ENCODE results near the gene PROZ. TPM values are rescaled to one million over a fixed set of nuclear protein-coding genes. Genes with fewer than 3 reads are reported as not detected.

Gene PROZ
- total and polyA plus RNA-seq, 7 donors, result 0.10 TPM; not detected in 6

GRCh38 chr13:113209759-113210421 lies 51.4 kb downstream of the PROZ start:
- Histone ChIP-seq H3K4me1 (peaks cover 0 to 79% (median 62%) of the 10 kb centered on the region in 4 donors), H3K36me3 (peaks cover 0 to 14% (median 0%) of the 10 kb centered on the region in 4 donors), H3K27ac (peak overlapping the region; percentile 94 to 100 (median 100)), H3K27me3 (no peaks in the 10 kb centered on the region), H3K9me3 (no peaks in the 10 kb centered on the region), H3K4me3 (peak overlapping the region; percentile 64 to 97 (median 86))
- 1% methylated on average over 67 of the region's 67 CpGs for WGBS, 2 donors
- intact Hi-C loops (cut with DNase I), result loop anchor here (2.0 to 5.0 kb wide), 4 partner anchors 55 to 282 kb away; partner anchors contain the start of genes DCUN1D2 and GRTP1
- DNase-seq, result peak; percentile 76
- TF ChIP-seq EP300 (IDR thresholded peaks at IDR 0.05) (no peak), POLR2A (IDR thresholded peaks at IDR 0.05) (no peak), POLR2AphosphoS5 (IDR thresholded peaks at IDR 0.05) (no peak)
- TF ChIP-seq, protein P1, sequence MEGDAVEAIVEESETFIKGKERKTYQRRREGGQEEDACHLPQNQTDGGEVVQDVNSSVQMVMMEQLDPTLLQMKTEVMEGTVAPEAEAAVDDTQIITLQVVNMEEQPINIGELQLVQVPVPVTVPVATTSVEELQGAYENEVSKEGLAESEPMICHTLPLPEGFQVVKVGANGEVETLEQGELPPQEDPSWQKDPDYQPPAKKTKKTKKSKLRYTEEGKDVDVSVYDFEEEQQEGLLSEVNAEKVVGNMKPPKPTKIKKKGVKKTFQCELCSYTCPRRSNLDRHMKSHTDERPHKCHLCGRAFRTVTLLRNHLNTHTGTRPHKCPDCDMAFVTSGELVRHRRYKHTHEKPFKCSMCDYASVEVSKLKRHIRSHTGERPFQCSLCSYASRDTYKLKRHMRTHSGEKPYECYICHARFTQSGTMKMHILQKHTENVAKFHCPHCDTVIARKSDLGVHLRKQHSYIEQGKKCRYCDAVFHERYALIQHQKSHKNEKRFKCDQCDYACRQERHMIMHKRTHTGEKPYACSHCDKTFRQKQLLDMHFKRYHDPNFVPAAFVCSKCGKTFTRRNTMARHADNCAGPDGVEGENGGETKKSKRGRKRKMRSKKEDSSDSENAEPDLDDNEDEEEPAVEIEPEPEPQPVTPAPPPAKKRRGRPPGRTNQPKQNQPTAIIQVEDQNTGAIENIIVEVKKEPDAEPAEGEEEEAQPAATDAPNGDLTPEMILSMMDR (IDR thresholded peaks at IDR 0.05), result no peak

DNA sequence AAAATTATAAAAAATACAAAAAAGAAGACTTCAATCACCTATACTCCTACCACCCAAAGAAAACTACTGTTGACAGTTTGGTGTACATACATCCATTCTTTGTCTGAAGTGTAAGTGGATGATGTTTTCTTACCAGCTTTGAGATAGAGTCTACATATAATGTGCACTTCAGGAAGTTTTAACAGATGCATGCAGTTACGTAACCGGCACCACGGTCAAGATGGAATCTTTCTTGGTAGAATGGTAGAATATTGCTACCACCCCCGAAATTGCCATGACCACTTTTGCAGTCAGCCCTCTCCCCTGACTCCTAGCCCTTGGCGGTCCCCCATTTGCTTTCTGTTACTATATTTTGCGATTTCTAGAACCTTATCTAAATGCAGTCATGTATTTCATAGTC lies 52.4 kb downstream of the PROZ start:
- WGBS, 2 donors, result 90 to 93% methylated on average over 6 of the region's 6 CpGs
- Histone ChIP-seq H3K9me3 (no peaks in the 10 kb centered on the region), H3K36me3 (peaks cover 0 to 14% (median 0%) of the 10 kb centered on the region in 4 donors), H3K27ac (peak overlapping the region in 1 of 4 donors; percentile 100), H3K4me3 (peak overlapping the region in 2 of 4 donors; percentile 80 to 97), H3K27me3 (no peaks in the 10 kb centered on the region), H3K4me1 (peaks cover 0 to 79% (median 62%) of the 10 kb centered on the region in 4 donors)
- no peak for TF ChIP-seq EP300 (IDR thresholded peaks at IDR 0.05)
- TF ChIP-seq POLR2A (IDR thresholded peaks at IDR 0.05), result no peak
- no peak for TF ChIP-seq POLR2AphosphoS5 (IDR thresholded peaks at IDR 0.05)
- TF ChIP-seq, protein P1 (IDR thresholded peaks at IDR 0.05), result no peak
- no peak for DNase-seq
- intact Hi-C loops (cut with DNase I), result no loop called here

- 98% methylated on average over 10 of the region's 10 CpGs for WGBS, 2 donors
Measured at GRCh38 chr13:113211774-113212173, 53.3 kb downstream of the PROZ start.

GRCh38 chr13:113216254-113217048 lies 58.0 kb downstream of the PROZ start:
- DNase-seq, result no peak
- H3K4me1 ChIP-seq, result peaks cover 0 to 62% (median 39%) of the 10 kb centered on the region in 4 donors
- peak overlapping the region; percentile 24 to 77 (median 60) for H3K27ac ChIP-seq
- H3K27me3 ChIP-seq, result no peaks in the 10 kb centered on the region
- TF ChIP-seq POLR2AphosphoS5 (IDR thresholded peaks at IDR 0.05), result peak in 3 of 4 donors; percentile 53 to 64 (median 63)
- no peak for TF ChIP-seq POLR2A (IDR thresholded peaks at IDR 0.05)
- H3K9me3 ChIP-seq, result no peaks in the 10 kb centered on the region
- H3K36me3 ChIP-seq, result peaks cover 0 to 29% (median 0%) of the 10 kb centered on the region in 4 donors
- no peak overlapping the region for H3K4me3 ChIP-seq
- intact Hi-C loops (cut with DNase I), result no loop called here
- WGBS, 2 donors, result 36 to 64% methylated on average over 7 of the region's 7 CpGs

More at GRCh38 chr13:113211774-113212173, 53.3 kb downstream of the PROZ start:
- intact Hi-C loops (cut with DNase I), result no loop called here
- DNase-seq, result no peak
- Histone ChIP-seq H3K36me3 (peaks cover 0 to 14% (median 0%) of the 10 kb centered on the region in 4 donors), H3K27ac (no peak overlapping the region), H3K4me1 (peaks cover 0 to 79% (median 63%) of the 10 kb centered on the region in 4 donors), H3K4me3 (no peak overlapping the region), H3K27me3 (no peaks in the 10 kb centered on the region), H3K9me3 (no peaks in the 10 kb centered on the region)
- TF ChIP-seq POLR2AphosphoS5 (IDR thresholded peaks at IDR 0.05) (no peak), POLR2A (IDR thresholded peaks at IDR 0.05) (no peak), EP300 (IDR thresholded peaks at IDR 0.05) (no peak)
- TF ChIP-seq, protein P1 (IDR thresholded peaks at IDR 0.05), result no peak

GRCh38 chr13:113218586-113218985 lies 60.1 kb downstream of the PROZ start:
- intact Hi-C loops (cut with DNase I), result no loop called here
- 42 to 76% methylated on average over 3 of the region's 3 CpGs for WGBS, 2 donors
- Histone ChIP-seq H3K4me3 (no peak overlapping the region), H3K27ac (no peak overlapping the region), H3K9me3 (no peaks in the 10 kb centered on the region), H3K36me3 (peaks cover 0 to 36% (median 2%) of the 10 kb centered on the region in 4 donors), H3K4me1 (peaks cover 0 to 42% (median 31%) of the 10 kb centered on the region in 4 donors), H3K27me3 (no peaks in the 10 kb centered on the region)
- DNase-seq, result no peak
- TF ChIP-seq EP300 (IDR thresholded peaks at IDR 0.05), result no peak
- TF ChIP-seq POLR2AphosphoS5 (IDR thresholded peaks at IDR 0.05), result no peak
- no peak for TF ChIP-seq POLR2A (IDR thresholded peaks at IDR 0.05)
- TF ChIP-seq, protein P1 (IDR thresholded peaks at IDR 0.05), result no peak

Measured in sigmoid colon (tissue), 7 donors.